ENCODE results near the gene AFF3. TPM values are rescaled to one million over a fixed set of nuclear protein-coding genes. Genes with fewer than 3 reads are reported as not detected.

AFF3 gene
- total and polyA plus RNA-seq, 2 donors (not counting 3 experiments of a cell fraction or from before 2014, with no cell fraction given): 0.06 to 0.07 TPM

DNA sequence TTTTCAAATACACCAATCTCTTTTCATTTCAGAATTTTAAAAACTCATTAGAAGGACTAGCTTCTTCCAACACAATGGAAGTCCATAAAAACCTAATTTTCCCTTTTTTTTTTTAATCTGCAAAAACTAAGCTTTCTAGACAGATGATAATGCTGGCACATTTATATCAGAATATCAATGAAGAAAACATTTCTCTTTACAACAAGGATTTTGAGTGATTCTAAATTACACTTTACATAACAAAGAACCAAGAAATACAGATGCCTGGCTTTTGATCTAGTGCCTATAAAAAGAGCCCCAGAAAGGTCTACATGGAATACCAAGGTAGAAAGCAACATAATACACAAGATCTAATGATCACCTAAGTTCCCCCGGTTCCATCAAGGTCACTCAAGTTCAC lies 108.0 kb downstream of the AFF3 start:
- dilution Hi-C loops (cut with MboI; ENCODE audit: extremely low pct_ligation_motif_present, low sequenced_read_pairs) (no loop called here), intact Hi-C loops (cut with micrococcal nuclease) (no loop called here)
- H3K9me3 ChIP-seq (replicated peaks; ENCODE audit: control insufficient read depth, insufficient read depth, low read length): no peaks in the 10 kb centered on the region
- no peak for FAIRE-seq
- peaks cover 0 to 3% of the 10 kb centered on the region in 2 experiments for H3K27me3 ChIP-seq (ENCODE audit: control insufficient read depth in 2 of 2, insufficient read depth in 2 of 2, low read length in 2 of 2)
- no peaks in the 10 kb centered on the region for H3K36me3 ChIP-seq (ENCODE audit: control insufficient read depth in 2 of 2, extremely low read depth in 1 of 2, insufficient read depth in 2 of 2, low read length in 2 of 2)
- no TSS peak for BruUV-seq (replicated peaks)
- DNase-seq (ENCODE audit: low read depth, low spot score): no peak
- no peaks in the 10 kb centered on the region for H3K79me2 ChIP-seq (ENCODE audit: control insufficient read depth, insufficient read depth, low read length)
- no peak overlapping the region for H3K27ac ChIP-seq (ENCODE audit: insufficient read depth, low read depth, low read length)
- ChIA-PET CTCF (no interaction called here), POLR2A (no interaction called here)
- H3K9ac ChIP-seq (replicated peaks; ENCODE audit: extremely low read depth, insufficient read depth, low read length): no peak overlapping the region
- TF ChIP-seq POLR2A (IDR thresholded peaks at IDR 0.05; ENCODE audit: low read depth, low read length) (no peak), EZH2 (IDR thresholded peaks at IDR 0.05; ENCODE audit: borderline replicate concordance, low read depth, low read length, severe bottlenecking) (no peak)
- no peak overlapping the region for H3K4me2 ChIP-seq (ENCODE audit: insufficient read depth, low read length)
- H3K4me3 ChIP-seq (replicated peaks in 1 of 3; ENCODE audit: insufficient read depth in 1 of 3, low read depth in 1 of 3, low read length in 3 of 3): no peak overlapping the region
- no peaks in the 10 kb centered on the region for H4K20me1 ChIP-seq (replicated peaks; ENCODE audit: control insufficient read depth, extremely low read depth, insufficient read depth, low read length)
- no peaks in the 10 kb centered on the region for H3K9me1 ChIP-seq (replicated peaks; ENCODE audit: control insufficient read depth, extremely low read depth, insufficient read depth, low read length)
- no peak overlapping the region for H2AFZ ChIP-seq (ENCODE audit: low read depth, low read length)
- H3K4me1 ChIP-seq (ENCODE audit: control insufficient read depth, extremely low read depth, insufficient read depth, low read length): no peaks in the 10 kb centered on the region

DNA sequence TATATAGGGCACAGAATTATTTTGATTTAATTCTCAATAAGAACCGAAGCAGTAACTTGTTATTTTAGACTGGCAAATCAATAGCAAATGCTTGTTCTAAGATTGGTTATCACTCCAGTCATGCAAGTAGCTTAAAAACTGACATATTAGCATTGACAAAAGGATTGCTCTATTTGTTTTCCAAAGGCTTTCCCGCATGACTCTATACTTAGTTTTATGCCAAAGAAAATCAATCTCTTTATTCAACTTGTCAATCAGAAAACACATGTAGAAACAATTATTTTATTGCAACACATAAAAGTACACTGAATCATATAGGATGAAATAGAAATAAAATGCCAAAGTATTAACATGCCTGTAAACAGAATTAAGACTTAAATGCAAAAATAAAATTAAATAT lies 108.4 kb downstream of the AFF3 start:
- H3K79me2 ChIP-seq (ENCODE audit: control insufficient read depth, insufficient read depth, low read length): no peaks in the 10 kb centered on the region
- peaks cover 0 to 3% of the 10 kb centered on the region in 2 experiments for H3K27me3 ChIP-seq (ENCODE audit: control insufficient read depth in 2 of 2, insufficient read depth in 2 of 2, low read length in 2 of 2)
- H3K9me3 ChIP-seq (replicated peaks; ENCODE audit: control insufficient read depth, insufficient read depth, low read length): no peaks in the 10 kb centered on the region
- CTCF ChIA-PET: no interaction called here
- dilution Hi-C loops (cut with MboI; ENCODE audit: extremely low pct_ligation_motif_present, low sequenced_read_pairs) (no loop called here), intact Hi-C loops (cut with micrococcal nuclease) (no loop called here)
- H3K4me1 ChIP-seq (ENCODE audit: control insufficient read depth, extremely low read depth, insufficient read depth, low read length): no peaks in the 10 kb centered on the region
- H3K9me1 ChIP-seq (replicated peaks; ENCODE audit: control insufficient read depth, extremely low read depth, insufficient read depth, low read length): no peaks in the 10 kb centered on the region
- H3K27ac ChIP-seq (ENCODE audit: insufficient read depth, low read depth, low read length): no peak overlapping the region
- POLR2A ChIA-PET: no interaction called here
- H3K4me2 ChIP-seq (ENCODE audit: insufficient read depth, low read length): no peak overlapping the region
- H4K20me1 ChIP-seq (replicated peaks; ENCODE audit: control insufficient read depth, extremely low read depth, insufficient read depth, low read length): no peaks in the 10 kb centered on the region
- no peaks in the 10 kb centered on the region for H3K36me3 ChIP-seq (ENCODE audit: control insufficient read depth in 2 of 2, extremely low read depth in 1 of 2, insufficient read depth in 2 of 2, low read length in 2 of 2)
- FAIRE-seq: no peak
- no peak overlapping the region for H2AFZ ChIP-seq (ENCODE audit: low read depth, low read length)
- TF ChIP-seq JUN (IDR thresholded peaks at IDR 0.05; ENCODE audit: borderline replicate concordance, insufficient read depth, insufficient read length, low read depth) (no peak), POLR2A (IDR thresholded peaks at IDR 0.05; ENCODE audit: low read depth, low read length) (no peak), GATA2 (IDR thresholded peaks at IDR 0.05; ENCODE audit: insufficient read depth, insufficient read length, low read depth, low read length) (no peak), POLR2AphosphoS5 (IDR thresholded peaks at IDR 0.05; ENCODE audit: insufficient read depth, low read depth, low read length) (no peak), MYC (IDR thresholded peaks at IDR 0.05; ENCODE audit: low read depth, low read length) (no peak), EZH2 (IDR thresholded peaks at IDR 0.05; ENCODE audit: borderline replicate concordance, low read depth, low read length, severe bottlenecking) (no peak), FOS (IDR thresholded peaks at IDR 0.05; ENCODE audit: borderline replicate concordance, insufficient read depth, low read length) (no peak)
- TF ChIP-seq, protein P1, sequence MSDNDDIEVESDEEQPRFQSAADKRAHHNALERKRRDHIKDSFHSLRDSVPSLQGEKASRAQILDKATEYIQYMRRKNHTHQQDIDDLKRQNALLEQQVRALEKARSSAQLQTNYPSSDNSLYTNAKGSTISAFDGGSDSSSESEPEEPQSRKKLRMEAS (IDR thresholded peaks at IDR 0.05; ENCODE audit: insufficient read depth, insufficient read length): no peak
- TF ChIP-seq, protein P2, sequence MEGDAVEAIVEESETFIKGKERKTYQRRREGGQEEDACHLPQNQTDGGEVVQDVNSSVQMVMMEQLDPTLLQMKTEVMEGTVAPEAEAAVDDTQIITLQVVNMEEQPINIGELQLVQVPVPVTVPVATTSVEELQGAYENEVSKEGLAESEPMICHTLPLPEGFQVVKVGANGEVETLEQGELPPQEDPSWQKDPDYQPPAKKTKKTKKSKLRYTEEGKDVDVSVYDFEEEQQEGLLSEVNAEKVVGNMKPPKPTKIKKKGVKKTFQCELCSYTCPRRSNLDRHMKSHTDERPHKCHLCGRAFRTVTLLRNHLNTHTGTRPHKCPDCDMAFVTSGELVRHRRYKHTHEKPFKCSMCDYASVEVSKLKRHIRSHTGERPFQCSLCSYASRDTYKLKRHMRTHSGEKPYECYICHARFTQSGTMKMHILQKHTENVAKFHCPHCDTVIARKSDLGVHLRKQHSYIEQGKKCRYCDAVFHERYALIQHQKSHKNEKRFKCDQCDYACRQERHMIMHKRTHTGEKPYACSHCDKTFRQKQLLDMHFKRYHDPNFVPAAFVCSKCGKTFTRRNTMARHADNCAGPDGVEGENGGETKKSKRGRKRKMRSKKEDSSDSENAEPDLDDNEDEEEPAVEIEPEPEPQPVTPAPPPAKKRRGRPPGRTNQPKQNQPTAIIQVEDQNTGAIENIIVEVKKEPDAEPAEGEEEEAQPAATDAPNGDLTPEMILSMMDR (IDR thresholded peaks at IDR 0.05; ENCODE audit: extremely low read depth in 1 of 2, insufficient read depth in 1 of 2, low read depth in 1 of 2, low read length in 2 of 2): no peak
- DNase-seq (ENCODE audit: low read depth, low spot score): no peak
- no peak overlapping the region for H3K9ac ChIP-seq (replicated peaks; ENCODE audit: extremely low read depth, insufficient read depth, low read length)
- BruUV-seq (replicated peaks): no TSS peak
- no peak overlapping the region for H3K4me3 ChIP-seq (replicated peaks in 1 of 3; ENCODE audit: insufficient read depth in 1 of 3, low read depth in 1 of 3, low read length in 3 of 3)
